Activated T-helper 17 cell treated with anti-CD3 and anti-CD28 coated beads, Interleukin-2, amount 50 U/mL, for 72 hours (primary cell): Measurements from ENCODE around the gene NIPSNAP3A. TPM values are rescaled to one million over a fixed set of nuclear protein-coding genes. Genes with fewer than 3 reads are reported as not detected.

Experiments used
- ATAC-seq: fragments of 150-1000 bp; cut with Tn5 transposase; replicated peaks from 2 replicates; pipeline ENCODE4 v1.10.0; 2021; ENCODE audit warnings: mild to moderate bottlenecking, moderate library complexity
- H3K27ac Mint-ChIP-seq: one replicate; pipeline ENCODE4 v1.8.0; 2022; ENCODE audit warnings: mixed read lengths
- H3K27me3 Mint-ChIP-seq: one replicate; pipeline ENCODE4 v1.8.0; 2022; ENCODE audit warnings: mixed read lengths
- H3K36me3 Mint-ChIP-seq: one replicate; pipeline ENCODE4 v1.8.0; 2022; ENCODE audit warnings: low read depth, mild to moderate bottlenecking, mixed read lengths
- H3K4me1 Mint-ChIP-seq: one replicate; pipeline ENCODE4 v1.8.0; 2022; ENCODE audit warnings: mixed read lengths
- H3K4me3 Mint-ChIP-seq: one replicate; pipeline ENCODE4 v1.8.0; 2022; ENCODE audit warnings: mild to moderate bottlenecking, mixed read lengths
- H3K9me3 Mint-ChIP-seq: one replicate; pipeline ENCODE4 v1.8.0; 2022; ENCODE audit warnings: mixed read lengths
- total RNA-seq, 2 donors: library from RNA; stranded (reverse); gene quantifications; one replicate each; pipeline ENCODE4 v1.2.3, GENCODE V29; 2022

The NIPSNAP3A gene
- total RNA-seq, 2 donors from 2014 or later, result 7.1 to 10.3 TPM

- H3K27me3 Mint-ChIP-seq, result no peaks in the 10 kb centered on the region
- H3K4me3 Mint-ChIP-seq, result no peak overlapping the region
- no peaks in the 10 kb centered on the region for H3K9me3 Mint-ChIP-seq
- ATAC-seq, result no peak
- H3K27ac Mint-ChIP-seq, result no peak overlapping the region
- no peaks in the 10 kb centered on the region for H3K4me1 Mint-ChIP-seq
- H3K36me3 Mint-ChIP-seq, result peaks cover 60% of the 10 kb centered on the region
Measured at GRCh38 chr9:104808035-104808614, 60.6 kb downstream of the NIPSNAP3A start.

Other genes with a start within 250 kb of the NIPSNAP3A start
- gene OR13F1, start 243.4 kb upstream of the NIPSNAP3A start, total RNA-seq, result not detected
- not detected for gene OR13C4, start 220.5 kb upstream of the NIPSNAP3A start, total RNA-seq
- gene OR13C3, start 210.8 kb upstream of the NIPSNAP3A start, total RNA-seq, result not detected
- not detected for gene OR13C8, start 178.5 kb upstream of the NIPSNAP3A start, total RNA-seq
- gene OR13C5, start 148.3 kb upstream of the NIPSNAP3A start, total RNA-seq, result not detected
- not detected for gene OR13C2, start 142.1 kb upstream of the NIPSNAP3A start, total RNA-seq
- gene OR13C9, start 129.5 kb upstream of the NIPSNAP3A start, total RNA-seq, result not detected
- gene OR13D1, start 53.2 kb upstream of the NIPSNAP3A start, total RNA-seq, result not detected
- 1 to 10 TPM in 1 of 2 donors, under 1 TPM in 1; 0.48 to 1.6 TPM for gene NIPSNAP3B, start 16.4 kb downstream of the NIPSNAP3A start, total RNA-seq
- gene ABCA1, start 180.5 kb downstream of the NIPSNAP3A start, total RNA-seq, result 1 to 10 TPM; 4.3 to 5.4 TPM